Bronchus fibroblast of lung (primary cell): ENCODE measurements around the gene TAF1A. TPM values are rescaled to one million over a fixed set of nuclear protein-coding genes. Genes with fewer than 3 reads are reported as not detected.

Experiments
- total RNA-seq: library from RNA; depleted of rRNA; stranded (reverse); fragments of >200 nt; gene quantifications from 2 replicates; pipeline ENCODE4 v1.2.3, GENCODE V29; 2015

TAF1A gene
- 3.6 and 6.4 TPM in 2 replicates for total RNA-seq

GRCh38 chr1:222589462-222590302 lies at the start of gene TAF1A:
Gene TAF1A, minus strand, starts transcription at chr1:222589933.

GRCh38 chr1:222618001-222618879 lies 28.5 kb upstream of the TAF1A start, which contains the start of gene MIA3:
Gene MIA3, plus strand, starts transcription at chr1:222618097. Its CDS starts 14 bp downstream, at chr1:222618111.

GRCh38 chr1:222547944-222548671 lies 41.6 kb downstream of the TAF1A start, which contains the start of gene HHIPL2:
Gene HHIPL2, minus strand, starts transcription at chr1:222548104. Its CDS starts 60 bp downstream, at chr1:222548044.

Other genes with a start within 250 kb of the TAF1A start
- gene HHIPL2, start 41.8 kb downstream of the TAF1A start, total RNA-seq, result 0.15 and 0.17 TPM in 2 replicates
- 19.2 and 22.4 TPM in 2 replicates for gene MIA3, start 28.2 kb upstream of the TAF1A start, total RNA-seq
- 38.7 and 41.2 TPM in 2 replicates for gene AIDA, start 122.6 kb upstream of the TAF1A start, total RNA-seq
- gene BROX, start 122.6 kb upstream of the TAF1A start, total RNA-seq, result 35.1 and 35.8 TPM in 2 replicates
- not detected in 2 replicates for gene FAM177B, start 147.3 kb upstream of the TAF1A start, total RNA-seq
- 3.0 and 4.2 TPM in 2 replicates for gene DISP1, start 225.1 kb upstream of the TAF1A start, total RNA-seq